Measurements from ENCODE around the gene PMF1. TPM values are rescaled to one million over a fixed set of nuclear protein-coding genes. Genes with fewer than 3 reads are reported as not detected.

The PMF1 gene
- total and polyA plus RNA-seq, 2 of the 13 experiments (the other 11 are each of a cell fraction or from before 2014, with no cell fraction given), result 72.5 to 89.0 TPM

- H3K36me3 ChIP-seq (replicated peaks in 1 of 2; ENCODE audit: control insufficient read depth in 1 of 2, insufficient read depth in 2 of 2, low read length in 2 of 2), result peaks cover 33 to 80% of the 10 kb centered on the region in 2 experiments
- intact Hi-C loops (cut with micrococcal nuclease; ENCODE audit: unreplicated experiment), result no loop called here
- no peak overlapping the region for H3K9ac ChIP-seq (ENCODE audit: insufficient read depth, low read depth, low read length)
- FAIRE-seq, result no peak
- CTCF ChIA-PET (ENCODE audit: low intra/inter-chr PET ratio, low total read pairs), result no interaction called here
- no peak for DNase-seq (ENCODE audit: low spot score)
- no peaks in the 10 kb centered on the region for H3K79me2 ChIP-seq (ENCODE audit: insufficient read depth, low read length)
- H3K4me1 ChIP-seq (ENCODE audit: insufficient read depth, low read length), result no peaks in the 10 kb centered on the region; the same call in 1 of the 2 replicates
- 100% methylated on average over 5 of the region's 8 CpGs for WGBS (ENCODE audit: low lambda C conversion rate)
- H3K4me2 ChIP-seq (ENCODE audit: low read depth, low read length), result no peak overlapping the region
- no peaks in the 10 kb centered on the region for H3K27me3 ChIP-seq (ENCODE audit: control insufficient read depth in 1 of 2, insufficient read depth in 2 of 2, low read length in 2 of 2)
- ATAC-seq, result no peak
- no peak for TF ChIP-seq ZNF850 (CRISPR knock-in tag; conservative IDR thresholded peaks at IDR 0.05)
- no peak for TF ChIP-seq KDM5A (IDR thresholded peaks at IDR 0.05; ENCODE audit: borderline replicate concordance, low read length)
- TF ChIP-seq MIXL1 (CRISPR knock-in tag; IDR thresholded peaks at IDR 0.05), result no peak
- TF ChIP-seq ZNF10 (CRISPR knock-in tag; IDR thresholded peaks at IDR 0.05; ENCODE audit: borderline replicate concordance, low read depth), result no peak
- TF ChIP-seq KAT7 (CRISPR knock-in tag; IDR thresholded peaks at IDR 0.05; ENCODE audit: borderline replicate concordance), result no peak
- TF ChIP-seq AGO2 (optimal IDR thresholded peaks at IDR 0.05; ENCODE audit: low read depth, low read length), result peak; percentile 32
- no peak overlapping the region for H3K4me3 ChIP-seq (replicated peaks in 1 of 3; ENCODE audit: insufficient read depth in 1 of 3, low read depth in 2 of 3, low read length in 3 of 3)
- no TSS peak for BruUV-seq (replicated peaks)
- no peak overlapping the region for H2AFZ ChIP-seq (ENCODE audit: low read length)
- no peaks in the 10 kb centered on the region for H4K20me1 ChIP-seq (ENCODE audit: insufficient read depth, low read length)
- H3K27ac ChIP-seq (ENCODE audit: extremely low read length, insufficient read depth, low read length), result no peak overlapping the region
- POLR2A ChIA-PET, result no interaction called here
- in situ Hi-C loops (cut with HindIII; ENCODE audit: extremely low pct_ligation_motif_present, low pct_unique_long_range_greater_than_20kb), result no loop called here
- H3K9me3 ChIP-seq (ENCODE audit: low read length), result no peaks in the 10 kb centered on the region
Measured at GRCh38 chr1:156258859-156259258, 46.1 kb downstream of the PMF1 start.

GRCh38 chr1:156259805-156260204 lies 47.0 kb downstream of the PMF1 start:
- intact Hi-C loops (cut with micrococcal nuclease; ENCODE audit: unreplicated experiment), result no loop called here
- Histone ChIP-seq H3K9ac (ENCODE audit: insufficient read depth, low read depth, low read length) (no peak overlapping the region), H4K20me1 (ENCODE audit: insufficient read depth, low read length) (no peaks in the 10 kb centered on the region), H3K27me3 (ENCODE audit: control insufficient read depth in 1 of 2, insufficient read depth in 2 of 2, low read length in 2 of 2) (no peaks in the 10 kb centered on the region; a peak in 1 of 5 replicates), H3K9me3 (ENCODE audit: low read length) (no peaks in the 10 kb centered on the region), H3K4me1 (ENCODE audit: insufficient read depth, low read length) (no peaks in the 10 kb centered on the region; the same call in 1 of the 2 replicates), H3K4me2 (ENCODE audit: low read depth, low read length) (no peak overlapping the region), H2AFZ (ENCODE audit: low read length) (no peak overlapping the region), H3K79me2 (ENCODE audit: insufficient read depth, low read length) (no peaks in the 10 kb centered on the region), H3K36me3 (replicated peaks in 1 of 2; ENCODE audit: control insufficient read depth in 1 of 2, insufficient read depth in 2 of 2, low read length in 2 of 2) (peaks cover 32 to 79% of the 10 kb centered on the region in 2 experiments), H3K4me3 (replicated peaks in 1 of 3; ENCODE audit: insufficient read depth in 1 of 3, low read depth in 2 of 3, low read length in 3 of 3) (no peak overlapping the region), H3K27ac (ENCODE audit: extremely low read length, insufficient read depth, low read length) (no peak overlapping the region)
- FAIRE-seq (no peak), DNase-seq (ENCODE audit: low spot score) (no peak), ATAC-seq (peak; percentile 71)
- 95% methylated on average over 3 of the region's 3 CpGs for WGBS (ENCODE audit: low lambda C conversion rate)
- CTCF ChIA-PET (ENCODE audit: low intra/inter-chr PET ratio, low total read pairs), result interaction anchor here (0.7 kb wide), 1 partner anchor 169 kb away, joined by 3 read pairs; no protein-coding TSS in a partner anchor
- POLR2A ChIA-PET, result interaction anchor here (0.7 kb wide), 1 partner anchor 35 kb away, joined by 3 read pairs; no protein-coding TSS in a partner anchor
- no TSS peak for BruUV-seq (replicated peaks)
- in situ Hi-C loops (cut with HindIII; ENCODE audit: extremely low pct_ligation_motif_present, low pct_unique_long_range_greater_than_20kb), result no loop called here
- TF ChIP-seq ZNF567 (CRISPR knock-in tag; IDR thresholded peaks at IDR 0.05; ENCODE audit: borderline replicate concordance) (no peak), EP300 (IDR thresholded peaks at IDR 0.05; ENCODE audit: low read depth in 2 of 2, low read length in 2 of 2) (no peak), EP300 (CRISPR knock-in tag; IDR thresholded peaks at IDR 0.05; ENCODE audit: borderline replicate concordance) (no peak), ZNF597 (CRISPR knock-in tag; IDR thresholded peaks at IDR 0.05) (no peak), CREBL2 (CRISPR knock-in tag; IDR thresholded peaks at IDR 0.05; ENCODE audit: borderline replicate concordance) (no peak), ARNT (IDR thresholded peaks at IDR 0.05) (no peak), STAG1 (CRISPR knock-in tag; IDR thresholded peaks at IDR 0.05) (peak; percentile 40; the same call in 1 of the 2 replicates), ZNF251 (CRISPR knock-in tag; IDR thresholded peaks at IDR 0.05) (no peak), MYPOP (CRISPR knock-in tag; IDR thresholded peaks at IDR 0.05) (no peak), CTCF (CRISPR knock-in tag; IDR thresholded peaks at IDR 0.05) (peak; percentile 40; the same call in 1 of the 2 replicates)

All from HepG2 (cell line).